ENCODE results near the gene ATP6V0A4.
"Not testable (repeated sequence)": the region's sequence is repeated elsewhere in the genome, so short reads cannot be mapped to it uniquely, and the experiment has no call there.

Gene ATP6V0A4

DNA sequence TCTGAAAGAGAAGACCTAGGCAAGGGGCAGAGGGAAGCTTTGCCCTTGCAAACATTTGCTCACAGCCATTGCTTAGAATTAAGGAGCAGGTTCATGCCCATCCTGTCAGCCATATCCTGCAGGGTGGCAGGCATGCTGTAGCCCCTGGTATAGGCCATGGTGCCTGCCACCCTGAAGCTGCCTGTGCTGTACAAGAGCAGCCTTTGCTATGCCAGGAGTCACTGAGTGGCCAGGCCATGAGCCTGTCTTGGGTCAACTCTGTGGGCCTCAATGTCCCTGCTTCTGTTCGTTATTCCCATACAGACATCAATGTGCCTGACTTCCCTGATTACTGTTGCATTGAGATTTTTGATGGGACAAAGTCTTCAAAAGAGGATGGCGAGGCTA lies 96.5 kb downstream of the ATP6V0A4 start:
- 82 to 92% methylated on average over 2 of the region's 2 CpGs for WGBS, 2 experiments (ENCODE audit: insufficient coverage in 2 of 2)
- Histone ChIP-seq H3K36me3 (ENCODE audit: control insufficient read depth, insufficient read depth, low read length) (no peaks in the 10 kb centered on the region), H3K9me3 (ENCODE audit: control insufficient read depth, low read length) (no peaks in the 10 kb centered on the region), H3K4me3 (ENCODE audit: extremely low read depth, insufficient read depth, low read length, poor library complexity, severe bottlenecking) (no peak overlapping the region), H3K27ac (ENCODE audit: low read depth, low read length, severe bottlenecking) (no peak overlapping the region), H3K4me1 (ENCODE audit: control insufficient read depth, insufficient read depth, low read length, poor library complexity, severe bottlenecking) (no peaks in the 10 kb centered on the region)

GRCh38 chr7:138700857-138701536 lies 97.0 kb downstream of the ATP6V0A4 start, which contains the start of gene SVOPL:
Gene SVOPL, minus strand, starts transcription at chr7:138701362. Its CDS starts 22,317 bp downstream, at chr7:138679045.
- Histone ChIP-seq H3K36me3 (ENCODE audit: control insufficient read depth, insufficient read depth, low read length) (no peaks in the 10 kb centered on the region), H3K9me3 (ENCODE audit: control insufficient read depth, low read length) (no peaks in the 10 kb centered on the region), H3K4me3 (ENCODE audit: extremely low read depth, insufficient read depth, low read length, poor library complexity, severe bottlenecking) (no peak within 1 kb of the TSS), H3K4me1 (ENCODE audit: control insufficient read depth, insufficient read depth, low read length, poor library complexity, severe bottlenecking) (no peaks in the 10 kb centered on the region), H3K27ac (ENCODE audit: low read depth, low read length, severe bottlenecking) (no peak within 1 kb of the TSS)
- 74% methylated on average over 6 of the region's 7 CpGs for WGBS, 2 experiments (ENCODE audit: insufficient coverage in 2 of 2)

GRCh38 chr7:138699661-138700060 lies 98.3 kb downstream of the ATP6V0A4 start:
- 86 to 88% methylated on average over 6 to 7 of the region's 9 CpGs for WGBS, 2 experiments (ENCODE audit: insufficient coverage in 2 of 2)
- no peak overlapping the region for H3K27ac ChIP-seq (ENCODE audit: low read depth, low read length, severe bottlenecking)
- no peak overlapping the region for H3K4me3 ChIP-seq (ENCODE audit: extremely low read depth, insufficient read depth, low read length, poor library complexity, severe bottlenecking)
- no peaks in the 10 kb centered on the region for H3K4me1 ChIP-seq (ENCODE audit: control insufficient read depth, insufficient read depth, low read length, poor library complexity, severe bottlenecking)
- H3K9me3 ChIP-seq (ENCODE audit: control insufficient read depth, low read length) = no peaks in the 10 kb centered on the region
- no peaks in the 10 kb centered on the region for H3K36me3 ChIP-seq (ENCODE audit: control insufficient read depth, insufficient read depth, low read length)

GRCh38 chr7:138698281-138698680 lies 99.7 kb downstream of the ATP6V0A4 start:
- no peaks in the 10 kb centered on the region for H3K36me3 ChIP-seq (ENCODE audit: control insufficient read depth, insufficient read depth, low read length)
- H3K4me3 ChIP-seq (ENCODE audit: extremely low read depth, insufficient read depth, low read length, poor library complexity, severe bottlenecking) = no peak overlapping the region
- WGBS, 2 experiments (ENCODE audit: insufficient coverage in 2 of 2) = 91 to 97% methylated on average over 6 of the region's 7 CpGs
- no peak overlapping the region for H3K27ac ChIP-seq (ENCODE audit: low read depth, low read length, severe bottlenecking)
- no peaks in the 10 kb centered on the region for H3K4me1 ChIP-seq (ENCODE audit: control insufficient read depth, insufficient read depth, low read length, poor library complexity, severe bottlenecking)
- H3K9me3 ChIP-seq (ENCODE audit: control insufficient read depth, low read length) = no peaks in the 10 kb centered on the region

- H3K4me1 ChIP-seq (ENCODE audit: control insufficient read depth, insufficient read depth, low read length, poor library complexity, severe bottlenecking) = no peaks in the 10 kb centered on the region
- H3K27ac ChIP-seq (ENCODE audit: low read depth, low read length, severe bottlenecking) = no peak overlapping the region
- H3K4me3 ChIP-seq (ENCODE audit: extremely low read depth, insufficient read depth, low read length, poor library complexity, severe bottlenecking) = no peak overlapping the region
- no CpG with 5 or more reads among the region's 2 CpGs for WGBS, 2 experiments (ENCODE audit: insufficient coverage in 2 of 2)
- no peaks in the 10 kb centered on the region for H3K36me3 ChIP-seq (ENCODE audit: control insufficient read depth, insufficient read depth, low read length)
- no peaks in the 10 kb centered on the region for H3K9me3 ChIP-seq (ENCODE audit: control insufficient read depth, low read length)
Observed at GRCh38 chr7:138697535-138698182, 100.3 kb downstream of the ATP6V0A4 start.

DNA sequence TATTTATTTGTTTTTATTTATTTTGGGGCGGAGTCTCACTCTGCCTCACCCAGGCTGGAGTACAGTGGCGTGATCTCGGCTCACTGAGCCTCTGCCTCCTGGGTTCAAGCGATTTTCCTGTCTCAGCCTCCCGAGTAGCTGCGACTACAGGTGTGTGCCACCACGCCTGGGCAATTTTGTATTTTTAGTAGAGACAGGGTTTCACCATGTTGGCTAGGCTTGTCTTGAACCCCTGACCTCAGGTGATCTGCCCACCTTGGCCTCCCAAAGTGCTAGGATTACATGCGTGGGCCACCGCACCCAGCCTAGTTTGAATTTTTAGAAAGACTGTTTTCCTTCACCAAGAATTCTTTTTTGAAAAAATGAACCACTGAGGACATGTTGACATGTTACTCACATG lies 102.2 kb downstream of the ATP6V0A4 start:
- not testable (repeated sequence) for H3K36me3 ChIP-seq (ENCODE audit: control insufficient read depth, insufficient read depth, low read length)
- WGBS, 2 experiments (ENCODE audit: insufficient coverage in 2 of 2) = 83 to 89% methylated on average over 6 of the region's 9 CpGs

DNA sequence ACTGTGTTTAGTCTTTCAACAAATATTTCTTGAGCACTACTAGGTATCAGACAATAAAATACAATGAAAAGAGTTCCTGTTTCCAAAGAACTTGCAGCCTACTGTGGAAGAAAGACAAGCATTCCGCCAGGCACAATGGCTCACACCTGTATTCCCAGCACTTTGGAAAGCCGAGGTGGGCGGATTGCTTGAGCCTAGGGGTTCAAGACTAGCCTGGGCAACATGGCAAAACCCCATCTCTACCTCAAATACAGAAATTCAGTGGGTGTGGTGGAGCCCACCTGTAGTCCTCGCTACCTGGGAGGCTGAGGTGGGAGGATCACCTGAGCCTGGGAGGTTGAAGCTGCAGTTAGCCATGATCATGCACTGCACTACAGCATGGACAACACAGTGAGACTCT lies 102.9 kb downstream of the ATP6V0A4 start:
- H3K4me1 ChIP-seq (ENCODE audit: control insufficient read depth, insufficient read depth, low read length, poor library complexity, severe bottlenecking) = no peaks in the 10 kb centered on the region
- 67 to 100% methylated on average over 1 to 3 of the region's 4 CpGs for WGBS, 2 experiments (ENCODE audit: insufficient coverage in 2 of 2)
- H3K36me3 ChIP-seq (ENCODE audit: control insufficient read depth, insufficient read depth, low read length) = no peaks in the 10 kb centered on the region

More for the DNA sequence above, 102.2 kb downstream of the ATP6V0A4 start:
- not testable (repeated sequence) for H3K4me3 ChIP-seq (ENCODE audit: extremely low read depth, insufficient read depth, low read length, poor library complexity, severe bottlenecking); H3K27ac ChIP-seq (ENCODE audit: low read depth, low read length, severe bottlenecking); H3K4me1 ChIP-seq (ENCODE audit: control insufficient read depth, insufficient read depth, low read length, poor library complexity, severe bottlenecking); H3K9me3 ChIP-seq (ENCODE audit: control insufficient read depth, low read length)

GRCh38 chr7:138691178-138691577 lies 106.8 kb downstream of the ATP6V0A4 start:
- Histone ChIP-seq H3K36me3 (ENCODE audit: control insufficient read depth, insufficient read depth, low read length) (no peaks in the 10 kb centered on the region), H3K9me3 (ENCODE audit: control insufficient read depth, low read length) (no peaks in the 10 kb centered on the region), H3K4me3 (ENCODE audit: extremely low read depth, insufficient read depth, low read length, poor library complexity, severe bottlenecking) (no peak overlapping the region), H3K4me1 (ENCODE audit: control insufficient read depth, insufficient read depth, low read length, poor library complexity, severe bottlenecking) (no peaks in the 10 kb centered on the region), H3K27ac (ENCODE audit: low read depth, low read length, severe bottlenecking) (no peak overlapping the region)
- 83% methylated on average over 1 to 3 of the region's 5 CpGs for WGBS, 2 experiments (ENCODE audit: insufficient coverage in 2 of 2)

More for the DNA sequence above, 102.9 kb downstream of the ATP6V0A4 start:
- Histone ChIP-seq H3K4me3 (ENCODE audit: extremely low read depth, insufficient read depth, low read length, poor library complexity, severe bottlenecking) (no peak overlapping the region), H3K9me3 (ENCODE audit: control insufficient read depth, low read length) (no peaks in the 10 kb centered on the region), H3K27ac (ENCODE audit: low read depth, low read length, severe bottlenecking) (no peak overlapping the region)

GRCh38 chr7:138690495-138690894 lies 107.5 kb downstream of the ATP6V0A4 start:
- H3K36me3 ChIP-seq (ENCODE audit: control insufficient read depth, insufficient read depth, low read length) = no peaks in the 10 kb centered on the region
- 94% methylated on average over 2 of the region's 2 CpGs; no CpG with 5 or more reads in 1 of the 2 experiments for WGBS, 2 experiments (ENCODE audit: insufficient coverage in 2 of 2)
- no peaks in the 10 kb centered on the region for H3K4me1 ChIP-seq (ENCODE audit: control insufficient read depth, insufficient read depth, low read length, poor library complexity, severe bottlenecking)
- H3K4me3 ChIP-seq (ENCODE audit: extremely low read depth, insufficient read depth, low read length, poor library complexity, severe bottlenecking) = no peak overlapping the region
- no peaks in the 10 kb centered on the region for H3K9me3 ChIP-seq (ENCODE audit: control insufficient read depth, low read length)
- H3K27ac ChIP-seq (ENCODE audit: low read depth, low read length, severe bottlenecking) = no peak overlapping the region

DNA sequence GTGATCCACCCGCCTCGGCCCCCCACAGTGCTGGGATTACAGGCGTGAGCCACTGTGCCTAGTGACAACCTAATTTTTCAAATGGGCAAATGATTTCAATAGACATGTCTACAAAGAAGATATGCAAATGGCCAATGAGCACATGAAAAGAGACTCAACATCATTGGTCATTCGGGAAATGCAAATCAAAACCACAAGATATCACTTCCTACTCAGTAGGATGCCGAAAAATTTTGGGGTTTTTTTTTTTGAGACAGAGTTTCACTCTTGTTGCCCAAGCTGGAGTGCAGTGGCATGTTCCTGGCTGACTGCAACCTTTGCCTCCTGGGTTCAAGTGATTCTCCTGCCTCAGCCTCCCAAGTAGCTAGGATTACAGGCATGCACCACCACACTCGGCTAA lies 110.0 kb downstream of the ATP6V0A4 start:
- not testable (repeated sequence) for H3K4me3 ChIP-seq (ENCODE audit: extremely low read depth, insufficient read depth, low read length, poor library complexity, severe bottlenecking)
- 85 to 87% methylated on average over 4 to 5 of the region's 6 CpGs for WGBS, 2 experiments (ENCODE audit: insufficient coverage in 2 of 2)

GRCh38 chr7:138684340-138684739 lies 113.7 kb downstream of the ATP6V0A4 start:
- Histone ChIP-seq H3K36me3 (ENCODE audit: control insufficient read depth, insufficient read depth, low read length) (no peaks in the 10 kb centered on the region), H3K9me3 (ENCODE audit: control insufficient read depth, low read length) (no peaks in the 10 kb centered on the region), H3K27ac (ENCODE audit: low read depth, low read length, severe bottlenecking) (no peak overlapping the region), H3K4me3 (ENCODE audit: extremely low read depth, insufficient read depth, low read length, poor library complexity, severe bottlenecking) (no peak overlapping the region), H3K4me1 (ENCODE audit: control insufficient read depth, insufficient read depth, low read length, poor library complexity, severe bottlenecking) (no peaks in the 10 kb centered on the region)
- WGBS, 2 experiments (ENCODE audit: insufficient coverage in 2 of 2) = 89% methylated on average over 1 of the region's 3 CpGs; no CpG with 5 or more reads in 1 of the 2 experiments

More for the DNA sequence above, 110.0 kb downstream of the ATP6V0A4 start:
- H3K9me3 ChIP-seq (ENCODE audit: control insufficient read depth, low read length); H3K4me1 ChIP-seq (ENCODE audit: control insufficient read depth, insufficient read depth, low read length, poor library complexity, severe bottlenecking); H3K36me3 ChIP-seq (ENCODE audit: control insufficient read depth, insufficient read depth, low read length); H3K27ac ChIP-seq (ENCODE audit: low read depth, low read length, severe bottlenecking): not testable (repeated sequence)

Data from mesodermal cell (in vitro differentiated cells).